Gastroesophageal sphincter (tissue), 3 donors: ENCODE results near the gene MICAL3.

Experiments
- CTCF ChIP-seq, 4 experiments: fragments of 200-600 bp in 2 of 4; fragments of 450-650 bp in 2 of 4; sonication (generic) in 1 of 4; IDR thresholded peaks; one replicate each; pipeline ENCODE4 v1.5.1; 2017 to 2019; ENCODE audit warnings: antibody characterized with exemption in 4 of 4, mild to moderate bottlenecking in 2 of 4, moderate library complexity in 2 of 4
- EP300 ChIP-seq: sonication (generic); formaldehyde crosslinking; IDR thresholded peaks from one replicate; pipeline ENCODE4 v1.6.1; 2017; ENCODE audit warnings: antibody characterized with exemption, mild to moderate bottlenecking
- POLR2A ChIP-seq, 2 donors: fragments of 450-650 bp; IDR thresholded peaks; one replicate each; pipeline ENCODE4 v1.6.1; 2017; ENCODE audit warnings: antibody characterized with exemption in 2 of 2, mild to moderate bottlenecking in 2 of 2, moderate library complexity in 1 of 2
- POLR2AphosphoS5 ChIP-seq: sonication (generic); formaldehyde crosslinking; IDR thresholded peaks from one replicate; pipeline ENCODE4 v1.6.1; 2017; ENCODE audit warnings: antibody characterized with exemption

- TF ChIP-seq CTCF (IDR thresholded peaks at IDR 0.05) (no peak), POLR2AphosphoS5 (peak; percentile 47), POLR2A (IDR thresholded peaks at IDR 0.05) (no peak), EP300 (peak; percentile 49)
Measured at GRCh38 chr22:17853073-17853472, 171.3 kb downstream of the MICAL3 start.
